ENCODE data around the gene AJM1.
"Not testable (repeated sequence)": the region's sequence is repeated elsewhere in the genome, so short reads cannot be mapped to it uniquely, and the experiment has no call there.

The AJM1 gene

GRCh38 chr9:136831720-136832104 lies 10.6 kb upstream of the AJM1 start:
- DNase-seq: no peak

- no peak for DNase-seq
Measured at GRCh38 chr9:136832581-136832980, 9.7 kb upstream of the AJM1 start.

GRCh38 chr9:136833381-136834048 lies 8.8 kb upstream of the AJM1 start:
- not testable (repeated sequence) for DNase-seq

- no peak for DNase-seq
Measured at GRCh38 chr9:136835162-136835931, 6.9 kb upstream of the AJM1 start.

DNA sequence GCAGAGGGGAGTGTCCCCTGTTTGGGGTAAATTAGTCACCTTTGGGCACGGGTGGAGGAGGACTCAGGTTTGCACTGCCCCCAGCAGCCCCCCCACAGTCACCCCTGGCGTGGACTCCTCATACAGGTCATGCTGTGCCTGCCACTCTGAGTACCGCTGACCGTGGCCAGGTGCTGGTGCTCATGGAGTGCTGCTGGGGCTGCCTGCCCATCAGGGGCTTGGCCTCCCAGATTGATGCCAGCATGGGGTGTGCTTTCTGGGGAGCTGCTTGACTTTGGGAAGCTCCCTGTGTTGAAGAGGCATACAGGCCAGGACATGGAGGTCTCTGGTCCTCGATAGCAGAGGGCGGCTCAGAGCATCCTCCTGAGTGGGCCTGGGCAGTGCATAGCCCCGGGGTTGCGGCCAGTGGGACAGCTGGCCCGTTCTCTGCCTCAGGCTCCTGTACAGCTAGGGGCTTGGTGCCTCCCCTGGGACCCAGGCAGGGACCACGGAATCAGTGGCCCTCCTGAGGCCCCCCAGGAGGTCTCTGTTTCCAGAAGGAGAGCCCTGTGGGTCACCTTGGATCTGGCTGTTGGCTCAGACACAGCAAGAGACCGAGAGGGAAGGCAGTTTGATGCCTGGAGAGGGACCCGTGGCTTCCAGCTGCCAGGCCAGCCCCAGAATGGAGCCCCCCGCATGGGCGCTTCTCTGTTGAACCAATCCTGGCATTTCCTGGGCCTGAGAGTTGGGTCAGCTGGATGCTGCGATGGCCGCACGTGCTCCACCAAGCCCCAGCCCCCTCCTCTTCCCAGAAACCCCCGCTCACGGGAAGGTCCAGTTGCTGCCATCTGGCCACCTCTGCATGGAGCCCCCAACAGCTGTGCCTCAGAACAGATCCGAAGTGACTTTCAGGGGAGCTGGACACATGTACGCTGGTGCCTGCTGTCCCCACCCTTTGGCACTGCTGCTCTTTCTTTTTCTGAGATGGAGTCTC lies 6.1 kb upstream of the AJM1 start:
- DNase-seq: no peak

GRCh38 chr9:136837146-136837855 lies 5.0 kb upstream of the AJM1 start:
- no peak for DNase-seq

DNA sequence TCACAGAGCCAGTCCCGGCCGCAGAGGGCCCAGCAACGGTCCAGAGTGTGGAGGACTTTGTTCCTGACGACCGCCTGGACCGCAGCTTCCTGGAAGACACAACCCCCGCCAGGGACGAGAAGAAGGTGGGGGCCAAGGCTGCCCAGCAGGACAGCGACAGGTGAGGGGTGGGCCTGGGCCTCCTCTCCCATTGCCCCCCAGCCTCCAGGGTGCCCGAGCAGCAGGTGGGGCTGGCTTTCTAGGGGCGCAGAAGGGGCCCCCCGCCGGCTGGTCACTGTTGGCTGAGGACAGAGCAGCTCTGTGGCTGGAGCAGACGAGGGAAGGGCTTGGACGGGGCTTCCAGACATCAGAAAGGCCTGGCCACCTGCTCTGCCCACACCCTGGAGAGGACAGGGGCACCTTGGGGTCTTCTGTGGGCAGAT lies 4.4 kb upstream of the AJM1 start:
- not testable (repeated sequence) for DNase-seq

GRCh38 chr9:136838314-136839228 lies 3.7 kb upstream of the AJM1 start:
- DNase-seq: no peak

- no peak for DNase-seq
Measured at GRCh38 chr9:136839229-136840139, 2.8 kb upstream of the AJM1 start.

DNA sequence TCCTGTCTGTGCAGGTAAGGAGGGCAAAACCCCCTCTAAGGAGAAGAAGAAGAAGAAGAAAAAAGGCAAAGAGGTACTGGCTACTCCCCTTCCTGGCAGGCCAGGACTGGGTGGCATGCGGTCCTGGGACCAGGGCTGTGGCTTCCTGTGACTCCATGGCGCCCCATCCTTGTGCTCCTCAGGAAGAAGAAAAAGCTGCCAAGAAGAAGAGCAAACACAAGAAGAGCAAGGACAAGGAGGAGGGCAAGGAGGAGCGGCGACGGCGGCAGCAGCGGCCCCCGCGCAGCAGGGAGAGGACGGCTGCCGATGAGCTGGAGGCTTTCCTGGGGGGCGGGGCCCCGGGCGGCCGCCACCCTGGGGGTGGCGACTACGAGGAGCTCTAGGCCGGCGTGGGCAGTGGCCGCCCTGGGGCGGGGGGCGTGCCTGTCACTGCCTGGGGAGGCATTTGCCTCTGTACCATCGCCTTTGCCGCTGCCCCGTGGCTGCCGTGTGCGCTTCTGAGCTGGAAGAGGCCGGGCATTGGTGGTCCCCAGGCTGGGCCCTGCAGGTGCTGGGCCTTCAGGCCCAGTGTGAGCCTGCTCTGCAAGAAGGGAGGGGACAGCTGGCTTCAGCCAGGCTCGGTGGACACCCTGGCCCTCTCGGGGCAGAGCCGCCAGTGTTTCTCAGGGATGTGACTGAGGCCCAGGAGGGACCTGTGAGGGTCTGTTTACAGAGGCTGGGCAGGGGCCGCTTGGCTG lies 2.0 kb upstream of the AJM1 start:
- DNase-seq: peak; percentile 24

GRCh38 chr9:136840877-136841645 lies 1.2 kb upstream of the AJM1 start:
- DNase-seq: peak; percentile 82

GRCh38 chr9:136841646-136842379 lies 465 bp upstream of the AJM1 start:
- DNase-seq: peak; percentile 48

DNA sequence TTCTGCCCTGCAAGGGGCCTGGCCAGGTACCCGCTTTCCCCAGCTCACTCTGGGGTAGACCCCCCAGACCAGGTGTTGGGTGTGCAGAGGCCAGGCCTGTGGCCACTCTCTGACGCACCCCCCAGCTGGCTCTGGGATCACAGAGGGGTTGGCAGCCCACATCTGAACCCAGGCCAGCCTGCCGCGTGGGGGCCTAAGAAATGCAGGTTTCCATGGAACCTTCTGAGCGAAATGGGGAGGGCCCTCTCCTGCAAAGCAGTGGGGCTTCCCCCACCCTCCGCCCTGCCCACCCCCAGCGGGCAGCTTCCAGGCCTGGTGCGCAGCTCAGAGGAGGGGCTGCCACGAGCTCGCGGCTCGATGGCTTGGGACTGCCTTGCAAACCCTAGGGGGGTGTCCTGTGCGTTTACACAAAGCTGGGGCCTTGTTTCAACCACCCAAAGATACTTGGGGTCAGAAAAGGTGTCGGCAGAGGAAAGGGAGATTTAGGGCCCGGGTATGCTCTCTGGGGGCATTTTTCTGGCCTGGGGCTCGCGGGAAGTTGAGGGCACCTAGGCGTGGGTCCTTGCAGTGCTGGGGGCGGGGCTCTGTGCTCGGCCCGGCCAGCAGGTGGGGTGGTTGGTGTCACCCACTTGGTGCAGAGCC lies 1.0 kb downstream of the AJM1 start:
- DNase-seq: not testable (repeated sequence)

- DNase-seq: not testable (repeated sequence)
Measured at GRCh38 chr9:136843801-136844740, 1.8 kb downstream of the AJM1 start.

DNA sequence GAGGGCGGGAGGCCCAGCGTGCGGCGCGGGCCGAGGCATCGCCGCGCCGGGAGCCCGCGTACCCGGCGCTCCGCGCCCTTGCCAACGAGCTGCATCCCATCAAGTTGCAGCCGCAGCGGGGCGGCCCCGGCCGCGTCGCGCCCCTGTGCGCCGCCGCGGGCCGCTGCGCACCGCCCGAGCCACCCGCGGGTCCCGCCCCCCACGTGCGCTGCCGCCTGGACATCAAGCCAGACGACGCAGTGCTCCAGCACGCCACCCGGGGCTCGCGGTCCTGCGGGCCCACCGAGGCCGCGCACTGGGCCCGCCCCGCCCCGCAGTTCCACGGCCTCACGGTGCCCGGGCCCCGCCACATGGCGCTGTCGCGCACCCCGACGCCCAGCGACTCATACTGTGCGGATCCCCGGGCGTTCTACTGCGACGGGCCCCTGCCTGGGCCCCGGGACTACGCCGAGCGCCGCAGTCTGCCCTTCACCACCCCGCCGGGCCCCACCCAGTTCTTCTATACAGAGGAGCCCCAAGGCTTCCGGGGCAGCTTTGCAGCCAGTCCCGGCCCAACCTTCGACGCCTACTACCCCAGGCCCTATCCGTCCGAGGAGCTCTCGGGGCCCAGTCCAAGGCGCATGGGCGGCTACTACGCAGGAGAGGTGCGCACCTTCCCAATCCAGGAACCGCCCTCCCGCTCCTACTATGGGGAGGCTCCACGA lies 2.6 kb downstream of the AJM1 start:
- no peak for DNase-seq

Measured in NCI-H510A (cell line).